ENCODE measurements around the gene AR. TPM values are rescaled to one million over a fixed set of nuclear protein-coding genes. Genes with fewer than 3 reads are reported as not detected.
A peak's percentile ranks its signal among the peaks of the same experiment; 100 is the strongest.

The AR gene
- total RNA-seq, 1 donor from 2014 or later = 9.0 TPM

DNA sequence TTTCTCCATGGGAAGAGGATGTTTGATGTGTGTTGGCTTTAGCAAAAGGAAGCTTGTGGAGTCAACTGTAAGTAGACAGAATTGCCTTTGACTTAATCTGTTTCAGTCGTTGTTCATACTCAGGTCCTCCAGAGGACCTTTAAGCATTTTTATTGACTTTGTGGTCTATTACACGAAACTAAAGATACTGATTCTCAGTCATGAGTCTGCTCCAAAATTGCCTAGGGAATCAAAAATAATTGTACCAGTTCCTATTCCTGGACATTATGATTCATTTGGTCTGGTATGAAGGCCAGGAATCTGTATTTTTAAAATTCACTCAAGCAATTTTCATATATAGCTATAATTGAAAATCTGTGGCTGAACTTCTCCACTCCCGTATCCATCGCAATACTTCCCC is 38.6 kb downstream of the AR start:
- no peaks in the 10 kb centered on the region for H4K20me1 ChIP-seq (ENCODE audit: insufficient read depth, low read length)
- no peak overlapping the region for H2AFZ ChIP-seq (ENCODE audit: low read depth, low read length)
- no peaks in the 10 kb centered on the region for H3K9me3 ChIP-seq (ENCODE audit: insufficient read depth, low read depth, low read length)
- H3K4me3 ChIP-seq (ENCODE audit: insufficient read depth, low read depth, low read length) = no peak overlapping the region
- no peak for DNase-seq (ENCODE audit: low read depth)
- H3K36me3 ChIP-seq (ENCODE audit: insufficient read depth, low read length) = no peaks in the 10 kb centered on the region
- H3K4me2 ChIP-seq (ENCODE audit: low read length) = no peak overlapping the region
- peak; percentile 88 for FAIRE-seq
- Mint-ChIP-seq H3K36me3 (ENCODE audit: low read depth, unreplicated experiment) (no peaks in the 10 kb centered on the region), H3K4me3 (ENCODE audit: unreplicated experiment) (no peak overlapping the region), H3K27me3 (ENCODE audit: low read depth, unreplicated experiment) (no peaks in the 10 kb centered on the region), H3K4me1 (ENCODE audit: low read depth, unreplicated experiment) (peaks cover 2% of the 10 kb centered on the region), H3K27ac (ENCODE audit: unreplicated experiment) (no peak overlapping the region), H3K9me3 (ENCODE audit: unreplicated experiment) (peaks cover 2% of the 10 kb centered on the region)
- H3K27ac ChIP-seq (ENCODE audit: low read depth, low read length) = no peak overlapping the region
- TF ChIP-seq EZH2 (IDR thresholded peaks at IDR 0.05; ENCODE audit: insufficient read depth, low read length) = no peak
- TF ChIP-seq, protein P1, sequence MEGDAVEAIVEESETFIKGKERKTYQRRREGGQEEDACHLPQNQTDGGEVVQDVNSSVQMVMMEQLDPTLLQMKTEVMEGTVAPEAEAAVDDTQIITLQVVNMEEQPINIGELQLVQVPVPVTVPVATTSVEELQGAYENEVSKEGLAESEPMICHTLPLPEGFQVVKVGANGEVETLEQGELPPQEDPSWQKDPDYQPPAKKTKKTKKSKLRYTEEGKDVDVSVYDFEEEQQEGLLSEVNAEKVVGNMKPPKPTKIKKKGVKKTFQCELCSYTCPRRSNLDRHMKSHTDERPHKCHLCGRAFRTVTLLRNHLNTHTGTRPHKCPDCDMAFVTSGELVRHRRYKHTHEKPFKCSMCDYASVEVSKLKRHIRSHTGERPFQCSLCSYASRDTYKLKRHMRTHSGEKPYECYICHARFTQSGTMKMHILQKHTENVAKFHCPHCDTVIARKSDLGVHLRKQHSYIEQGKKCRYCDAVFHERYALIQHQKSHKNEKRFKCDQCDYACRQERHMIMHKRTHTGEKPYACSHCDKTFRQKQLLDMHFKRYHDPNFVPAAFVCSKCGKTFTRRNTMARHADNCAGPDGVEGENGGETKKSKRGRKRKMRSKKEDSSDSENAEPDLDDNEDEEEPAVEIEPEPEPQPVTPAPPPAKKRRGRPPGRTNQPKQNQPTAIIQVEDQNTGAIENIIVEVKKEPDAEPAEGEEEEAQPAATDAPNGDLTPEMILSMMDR (IDR thresholded peaks at IDR 0.05; ENCODE audit: insufficient read depth, low read depth, low read length) = no peak
- H3K9ac ChIP-seq (ENCODE audit: low read length) = no peak overlapping the region
- H3K27me3 ChIP-seq (ENCODE audit: insufficient read depth, low read length) = no peaks in the 10 kb centered on the region
- no peaks in the 10 kb centered on the region for H3K79me2 ChIP-seq (ENCODE audit: insufficient read depth, low read length)
- H3K4me1 ChIP-seq (ENCODE audit: insufficient read depth, low read length) = no peaks in the 10 kb centered on the region

DNA sequence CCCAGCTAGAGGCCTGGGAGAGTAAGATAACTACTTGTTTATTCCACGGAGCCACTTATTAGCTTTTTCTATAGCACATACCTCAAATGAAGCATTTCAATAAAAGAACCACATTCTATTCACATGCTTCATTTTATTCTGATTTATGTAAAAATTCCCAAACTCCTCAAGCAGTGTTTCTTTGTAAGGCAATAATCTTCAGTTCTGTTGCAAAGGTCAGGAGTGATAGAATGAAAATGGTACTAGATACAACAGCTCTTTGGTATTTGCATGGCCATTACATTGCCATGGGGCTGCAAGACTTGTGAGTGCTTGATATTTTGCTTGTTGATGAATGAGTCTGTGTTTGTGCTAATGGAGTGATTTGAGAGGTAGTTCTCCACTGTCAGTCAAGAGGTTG is 39.4 kb downstream of the AR start:
- Mint-ChIP-seq H3K36me3 (ENCODE audit: low read depth, unreplicated experiment) (no peaks in the 10 kb centered on the region), H3K4me3 (ENCODE audit: unreplicated experiment) (no peak overlapping the region), H3K27me3 (ENCODE audit: low read depth, unreplicated experiment) (no peaks in the 10 kb centered on the region), H3K4me1 (ENCODE audit: low read depth, unreplicated experiment) (peaks cover 2% of the 10 kb centered on the region), H3K9me3 (ENCODE audit: unreplicated experiment) (peaks cover 2% of the 10 kb centered on the region), H3K27ac (ENCODE audit: unreplicated experiment) (no peak overlapping the region)
- Histone ChIP-seq H3K4me2 (ENCODE audit: low read length) (no peak overlapping the region), H3K27ac (ENCODE audit: low read depth, low read length) (no peak overlapping the region), H3K9me3 (ENCODE audit: insufficient read depth, low read depth, low read length) (no peaks in the 10 kb centered on the region), H3K36me3 (ENCODE audit: insufficient read depth, low read length) (no peaks in the 10 kb centered on the region), H4K20me1 (ENCODE audit: insufficient read depth, low read length) (no peaks in the 10 kb centered on the region), H3K79me2 (ENCODE audit: insufficient read depth, low read length) (no peaks in the 10 kb centered on the region), H3K4me1 (ENCODE audit: insufficient read depth, low read length) (no peaks in the 10 kb centered on the region), H3K27me3 (ENCODE audit: insufficient read depth, low read length) (no peaks in the 10 kb centered on the region), H2AFZ (ENCODE audit: low read depth, low read length) (no peak overlapping the region), H3K9ac (ENCODE audit: low read length) (no peak overlapping the region), H3K4me3 (ENCODE audit: insufficient read depth, low read depth, low read length) (no peak overlapping the region)
- DNase-seq (ENCODE audit: low read depth) = no peak
- FAIRE-seq = no peak
- no peak for TF ChIP-seq EZH2 (IDR thresholded peaks at IDR 0.05; ENCODE audit: insufficient read depth, low read length)
- TF ChIP-seq, protein P1 (IDR thresholded peaks at IDR 0.05; ENCODE audit: insufficient read depth, low read depth, low read length) = no peak

DNA sequence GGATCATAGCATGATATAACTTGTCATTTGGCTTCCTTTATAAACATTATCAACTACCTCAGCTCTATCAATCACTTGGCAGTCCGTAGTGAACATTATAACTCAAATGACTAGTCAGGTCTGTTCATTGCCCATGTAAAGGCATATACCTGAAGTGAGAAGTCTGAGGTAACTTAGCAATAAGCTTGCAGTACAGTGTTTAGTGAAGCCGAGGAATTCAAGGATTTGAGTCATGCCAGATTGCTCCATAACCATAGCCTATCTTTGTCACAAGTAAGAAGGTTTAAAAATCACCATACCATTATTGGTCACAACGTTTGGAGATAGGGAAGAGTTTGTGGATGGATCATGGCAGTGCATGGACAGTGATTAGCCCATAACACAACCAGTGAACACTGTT is 41.6 kb downstream of the AR start:
- H3K4me1 Mint-ChIP-seq (ENCODE audit: low read depth, unreplicated experiment) = peaks cover 2% of the 10 kb centered on the region
- no peaks in the 10 kb centered on the region for H3K4me1 ChIP-seq (ENCODE audit: insufficient read depth, low read length)
- H4K20me1 ChIP-seq (ENCODE audit: insufficient read depth, low read length) = no peaks in the 10 kb centered on the region
- no peak overlapping the region for H3K4me3 Mint-ChIP-seq (ENCODE audit: unreplicated experiment)
- DNase-seq (ENCODE audit: low read depth) (no peak), FAIRE-seq (peak; percentile 94)
- no peaks in the 10 kb centered on the region for H3K27me3 Mint-ChIP-seq (ENCODE audit: low read depth, unreplicated experiment)
- no peak overlapping the region for H3K4me3 ChIP-seq (ENCODE audit: insufficient read depth, low read depth, low read length)
- H3K9me3 Mint-ChIP-seq (ENCODE audit: unreplicated experiment) = peaks cover 2% of the 10 kb centered on the region
- H3K9me3 ChIP-seq (ENCODE audit: insufficient read depth, low read depth, low read length) = no peaks in the 10 kb centered on the region
- no peak overlapping the region for H3K9ac ChIP-seq (ENCODE audit: low read length)
- H3K4me2 ChIP-seq (ENCODE audit: low read length) = no peak overlapping the region
- H3K27ac ChIP-seq (ENCODE audit: low read depth, low read length) = no peak overlapping the region
- TF ChIP-seq, protein P1 (IDR thresholded peaks at IDR 0.05; ENCODE audit: insufficient read depth, low read depth, low read length) = no peak
- no peak for TF ChIP-seq EZH2 (IDR thresholded peaks at IDR 0.05; ENCODE audit: insufficient read depth, low read length)
- no peaks in the 10 kb centered on the region for H3K36me3 Mint-ChIP-seq (ENCODE audit: low read depth, unreplicated experiment)
- no peaks in the 10 kb centered on the region for H3K36me3 ChIP-seq (ENCODE audit: insufficient read depth, low read length)
- H2AFZ ChIP-seq (ENCODE audit: low read depth, low read length) = no peak overlapping the region
- H3K79me2 ChIP-seq (ENCODE audit: insufficient read depth, low read length) = no peaks in the 10 kb centered on the region
- H3K27ac Mint-ChIP-seq (ENCODE audit: unreplicated experiment) = no peak overlapping the region
- H3K27me3 ChIP-seq (ENCODE audit: insufficient read depth, low read length) = no peaks in the 10 kb centered on the region
